ENCODE measurements around the gene GTF2A1L.

DNA sequence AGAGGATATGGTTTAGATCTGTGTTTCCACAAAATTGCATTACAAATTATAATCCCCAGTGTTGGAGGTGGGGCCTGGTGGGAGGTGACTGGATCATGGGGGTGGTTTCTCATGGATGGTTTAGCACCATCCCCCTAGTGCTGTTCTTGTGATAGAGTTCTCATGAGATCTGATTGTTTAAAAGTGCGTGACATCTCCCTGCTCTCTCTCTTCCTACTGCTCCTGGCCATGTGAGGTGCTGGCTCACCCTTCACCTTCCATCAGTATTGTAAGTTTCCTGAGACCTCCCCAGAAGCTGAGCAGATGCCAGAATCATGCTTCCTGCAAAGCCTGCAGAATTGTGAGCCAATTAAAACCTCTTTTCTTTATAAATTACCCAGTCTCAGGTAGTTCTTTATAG, 104.7 kb downstream of the GTF2A1L start:
- no peak for TF ChIP-seq EP300 (IDR thresholded peaks at IDR 0.05)
- TF ChIP-seq, protein P1, sequence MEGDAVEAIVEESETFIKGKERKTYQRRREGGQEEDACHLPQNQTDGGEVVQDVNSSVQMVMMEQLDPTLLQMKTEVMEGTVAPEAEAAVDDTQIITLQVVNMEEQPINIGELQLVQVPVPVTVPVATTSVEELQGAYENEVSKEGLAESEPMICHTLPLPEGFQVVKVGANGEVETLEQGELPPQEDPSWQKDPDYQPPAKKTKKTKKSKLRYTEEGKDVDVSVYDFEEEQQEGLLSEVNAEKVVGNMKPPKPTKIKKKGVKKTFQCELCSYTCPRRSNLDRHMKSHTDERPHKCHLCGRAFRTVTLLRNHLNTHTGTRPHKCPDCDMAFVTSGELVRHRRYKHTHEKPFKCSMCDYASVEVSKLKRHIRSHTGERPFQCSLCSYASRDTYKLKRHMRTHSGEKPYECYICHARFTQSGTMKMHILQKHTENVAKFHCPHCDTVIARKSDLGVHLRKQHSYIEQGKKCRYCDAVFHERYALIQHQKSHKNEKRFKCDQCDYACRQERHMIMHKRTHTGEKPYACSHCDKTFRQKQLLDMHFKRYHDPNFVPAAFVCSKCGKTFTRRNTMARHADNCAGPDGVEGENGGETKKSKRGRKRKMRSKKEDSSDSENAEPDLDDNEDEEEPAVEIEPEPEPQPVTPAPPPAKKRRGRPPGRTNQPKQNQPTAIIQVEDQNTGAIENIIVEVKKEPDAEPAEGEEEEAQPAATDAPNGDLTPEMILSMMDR (IDR thresholded peaks at IDR 0.05), result no peak
